ENCODE results near the gene PRICKLE4. TPM values are rescaled to one million over a fixed set of nuclear protein-coding genes. Genes with fewer than 3 reads are reported as not detected.

The PRICKLE4 gene
- total RNA-seq = not detected
- total RNA-seq (2013) = not detected

DNA sequence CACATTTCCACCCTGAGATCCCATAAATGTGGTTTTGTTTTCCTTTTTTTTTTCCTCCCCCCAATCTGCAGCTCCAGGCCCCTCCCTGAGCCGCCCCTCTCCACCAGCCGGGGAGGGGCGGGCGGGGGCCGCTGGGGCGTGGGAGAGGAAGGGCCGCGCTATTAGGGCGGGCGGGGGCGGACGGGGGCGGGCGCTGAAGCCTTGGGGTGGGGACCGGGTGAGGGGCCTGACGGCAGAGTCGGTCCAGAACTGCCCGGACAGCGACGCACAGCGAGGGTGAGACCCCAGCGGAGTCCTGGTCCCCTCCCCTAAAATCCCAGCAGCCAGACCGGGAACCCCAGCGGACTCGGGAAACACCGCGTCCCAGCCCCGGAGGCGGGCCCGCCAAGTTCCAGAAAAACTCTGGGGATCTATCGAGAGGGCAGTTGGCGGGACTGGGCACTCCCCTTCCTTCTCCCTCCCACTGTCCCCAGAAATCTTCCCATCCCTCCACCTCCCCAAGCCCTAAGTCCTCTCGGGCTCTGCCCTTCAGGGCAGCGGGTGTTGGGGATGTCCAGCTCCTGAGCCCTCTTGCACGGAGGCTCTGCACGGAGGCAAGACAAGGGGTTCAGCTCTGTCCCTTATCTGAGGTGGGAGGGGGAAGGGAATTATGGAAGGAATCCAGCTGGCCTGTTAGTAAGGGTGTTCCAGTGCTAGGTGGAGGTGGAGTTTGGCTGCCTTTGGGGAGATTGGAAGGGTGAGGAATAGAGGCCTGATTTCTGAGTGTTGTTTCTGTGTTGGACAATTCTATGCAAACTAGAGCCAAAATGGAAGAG, at the start of gene PRICKLE4:
Gene PRICKLE4, plus strand, starts transcription at position 232 of the 815 bp plus-strand sequence. CDS start 2,692 bp downstream, outside the sequence.
- no peaks in the 10 kb centered on the region for H3K9me3 Mint-ChIP-seq
- Histone ChIP-seq H3K4me3 (ENCODE audit: low read length) (peak within 1 kb of the TSS; percentile 40), H3K36me3 (ENCODE audit: control insufficient read depth, insufficient read depth, low read length) (no peaks in the 10 kb centered on the region), H3K4me1 (ENCODE audit: control insufficient read depth, insufficient read depth, low read length) (peaks cover 30% of the 10 kb centered on the region), H3K27ac (ENCODE audit: low read length) (no peak within 1 kb of the TSS), H3K27me3 (ENCODE audit: control insufficient read depth, insufficient read depth, low read length) (no peaks in the 10 kb centered on the region), H3K9me3 (ENCODE audit: control insufficient read depth, insufficient read depth, low read length) (no peaks in the 10 kb centered on the region)
- H3K36me3 Mint-ChIP-seq = no peaks in the 10 kb centered on the region
- ATAC-seq (no peak), DNase-seq (no peak)
- TF ChIP-seq CTCF (IDR thresholded peaks at IDR 0.05) = no peak
- intact Hi-C loops (cut with micrococcal nuclease) = loop anchor here (1.0 to 10.0 kb wide), 4 partner anchors 156 to 764 kb away; no protein-coding TSS in a partner anchor
- H3K27ac Mint-ChIP-seq = peak within 1 kb of the TSS in 1 of 2 donors; percentile 80
- peak within 1 kb of the TSS; percentile 92 for H3K4me3 Mint-ChIP-seq
- peaks cover 7 to 24% of the 10 kb centered on the region in 2 donors for H3K4me1 Mint-ChIP-seq
- H3K27me3 Mint-ChIP-seq (ENCODE audit: low read depth in 2 of 2) = peaks cover 0 to 3% of the 10 kb centered on the region in 2 donors
- 2% methylated on average over 30 of the region's 36 CpGs for WGBS (ENCODE audit: insufficient coverage)

GRCh38 chr6:41731561-41732086, 49.0 kb upstream of the PRICKLE4 start:
- Mint-ChIP-seq H3K36me3 (no peaks in the 10 kb centered on the region), H3K27ac (peak overlapping the region; percentile 88 to 95), H3K27me3 (ENCODE audit: low read depth in 2 of 2) (no peaks in the 10 kb centered on the region), H3K4me3 (peak overlapping the region; percentile 70), H3K4me1 (peaks cover 50 to 70% of the 10 kb centered on the region in 2 donors), H3K9me3 (no peaks in the 10 kb centered on the region)
- Histone ChIP-seq H3K36me3 (ENCODE audit: control insufficient read depth, insufficient read depth, low read length) (peaks cover 2% of the 10 kb centered on the region), H3K4me1 (ENCODE audit: control insufficient read depth, insufficient read depth, low read length) (peaks cover 79% of the 10 kb centered on the region), H3K4me3 (ENCODE audit: low read length) (peak overlapping the region; percentile 59), H3K27me3 (ENCODE audit: control insufficient read depth, insufficient read depth, low read length) (no peaks in the 10 kb centered on the region), H3K27ac (ENCODE audit: low read length) (peak overlapping the region; percentile 95), H3K9me3 (ENCODE audit: control insufficient read depth, insufficient read depth, low read length) (no peaks in the 10 kb centered on the region)
- ATAC-seq (no peak), DNase-seq (no peak)
- 77% methylated on average over 7 of the region's 7 CpGs for WGBS (ENCODE audit: insufficient coverage)
- no peak for TF ChIP-seq CTCF (IDR thresholded peaks at IDR 0.05)
- intact Hi-C loops (cut with micrococcal nuclease) = loop anchor here (1.0 to 5.0 kb wide), 4 partner anchors 8 to 659 kb away; partner anchors contain the start of genes NFYA and OARD1

GRCh38 chr6:41732149-41732548, 48.4 kb upstream of the PRICKLE4 start:
- Mint-ChIP-seq H3K4me3 (peak overlapping the region; percentile 70), H3K27ac (peak overlapping the region; percentile 88 to 95)
- no peak for TF ChIP-seq CTCF (IDR thresholded peaks at IDR 0.05)

More at GRCh38 chr6:41732149-41732548, 48.4 kb upstream of the PRICKLE4 start:
- Histone ChIP-seq H3K4me3 (ENCODE audit: low read length) (peak overlapping the region; percentile 59), H3K27ac (ENCODE audit: low read length) (peak overlapping the region; percentile 95), H3K4me1 (ENCODE audit: control insufficient read depth, insufficient read depth, low read length) (peaks cover 73% of the 10 kb centered on the region), H3K36me3 (ENCODE audit: control insufficient read depth, insufficient read depth, low read length) (peaks cover 2% of the 10 kb centered on the region), H3K9me3 (ENCODE audit: control insufficient read depth, insufficient read depth, low read length) (no peaks in the 10 kb centered on the region), H3K27me3 (ENCODE audit: control insufficient read depth, insufficient read depth, low read length) (no peaks in the 10 kb centered on the region)
- Mint-ChIP-seq H3K36me3 (no peaks in the 10 kb centered on the region), H3K4me1 (peaks cover 46 to 66% of the 10 kb centered on the region in 2 donors), H3K27me3 (ENCODE audit: low read depth in 2 of 2) (no peaks in the 10 kb centered on the region), H3K9me3 (no peaks in the 10 kb centered on the region)
- ATAC-seq = no peak
- intact Hi-C loops (cut with micrococcal nuclease) = loop anchor here (1.0 to 5.0 kb wide), 4 partner anchors 9 to 659 kb away; partner anchors contain the start of genes NFYA and OARD1
- no peak for DNase-seq

All from natural killer cell (primary cell).